Epithelial cell of esophagus (primary cell): ENCODE measurements around the gene SETBP1.

ENCODE experiments used
- DNase-seq: peaks from one replicate; pipeline ENCODE4 v3.0.0; 2010; ENCODE audit warnings: low read depth
- H3K4me3 ChIP-seq: 2 replicates; pipeline ENCODE4 v1.5.1; 2011; ENCODE audit warnings: mild to moderate bottlenecking, low read length, control low read depth
- TF ChIP-seq, protein P1 (sequence below): IDR thresholded peaks from 2 replicates; pipeline ENCODE4 v1.5.1; 2011; ENCODE audit warnings: low read depth, mild to moderate bottlenecking, low read length, control low read depth, inconsistent platforms; ENCODE audit not compliant: insufficient read depth; ENCODE audit errors: missing control alignments

SETBP1 gene

DNA sequence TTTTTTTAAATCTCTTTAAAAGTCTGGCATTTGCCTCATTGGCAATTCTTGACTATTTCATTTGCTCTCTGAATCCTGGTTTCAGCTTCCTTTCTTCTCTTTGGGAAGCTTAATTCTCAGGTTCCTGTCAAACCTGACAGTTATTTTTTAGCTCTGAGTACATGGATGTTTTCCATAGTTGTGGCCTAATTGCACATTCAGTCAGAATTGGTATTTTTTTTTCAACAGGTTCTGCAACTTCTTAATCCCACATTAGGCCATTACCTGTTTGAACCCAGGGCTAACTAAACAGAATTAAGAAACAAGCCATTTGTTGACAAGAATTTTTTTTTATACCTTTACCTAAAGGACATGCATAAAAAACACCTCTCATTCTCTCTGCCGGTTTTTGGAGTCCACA lies 338.8 kb downstream of the SETBP1 start:
- DNase-seq = peak; percentile 83
- TF ChIP-seq, protein P1, sequence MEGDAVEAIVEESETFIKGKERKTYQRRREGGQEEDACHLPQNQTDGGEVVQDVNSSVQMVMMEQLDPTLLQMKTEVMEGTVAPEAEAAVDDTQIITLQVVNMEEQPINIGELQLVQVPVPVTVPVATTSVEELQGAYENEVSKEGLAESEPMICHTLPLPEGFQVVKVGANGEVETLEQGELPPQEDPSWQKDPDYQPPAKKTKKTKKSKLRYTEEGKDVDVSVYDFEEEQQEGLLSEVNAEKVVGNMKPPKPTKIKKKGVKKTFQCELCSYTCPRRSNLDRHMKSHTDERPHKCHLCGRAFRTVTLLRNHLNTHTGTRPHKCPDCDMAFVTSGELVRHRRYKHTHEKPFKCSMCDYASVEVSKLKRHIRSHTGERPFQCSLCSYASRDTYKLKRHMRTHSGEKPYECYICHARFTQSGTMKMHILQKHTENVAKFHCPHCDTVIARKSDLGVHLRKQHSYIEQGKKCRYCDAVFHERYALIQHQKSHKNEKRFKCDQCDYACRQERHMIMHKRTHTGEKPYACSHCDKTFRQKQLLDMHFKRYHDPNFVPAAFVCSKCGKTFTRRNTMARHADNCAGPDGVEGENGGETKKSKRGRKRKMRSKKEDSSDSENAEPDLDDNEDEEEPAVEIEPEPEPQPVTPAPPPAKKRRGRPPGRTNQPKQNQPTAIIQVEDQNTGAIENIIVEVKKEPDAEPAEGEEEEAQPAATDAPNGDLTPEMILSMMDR = no peak
- no peak overlapping the region for H3K4me3 ChIP-seq

DNA sequence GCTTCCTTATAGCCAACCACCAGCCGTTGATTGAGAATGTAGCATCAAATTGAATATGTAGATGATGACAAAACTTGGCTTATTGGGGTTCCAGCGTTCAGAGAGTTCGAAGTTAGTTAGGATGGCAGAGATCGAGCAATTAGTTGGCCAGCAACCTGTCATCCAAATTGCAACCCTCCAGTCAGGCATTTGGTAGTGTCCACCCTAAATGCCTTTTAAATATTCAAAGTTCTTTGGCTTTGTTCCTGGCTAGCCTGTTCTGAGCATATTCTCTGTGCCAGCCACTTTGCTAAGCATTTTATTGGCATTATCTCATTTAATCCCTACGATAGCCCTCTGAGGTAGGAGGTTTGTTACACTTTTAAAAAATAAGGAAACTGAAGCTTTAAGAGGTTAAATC lies 342.8 kb downstream of the SETBP1 start:
- TF ChIP-seq, protein P1 = no peak
- no peak for DNase-seq
- no peak overlapping the region for H3K4me3 ChIP-seq

DNA sequence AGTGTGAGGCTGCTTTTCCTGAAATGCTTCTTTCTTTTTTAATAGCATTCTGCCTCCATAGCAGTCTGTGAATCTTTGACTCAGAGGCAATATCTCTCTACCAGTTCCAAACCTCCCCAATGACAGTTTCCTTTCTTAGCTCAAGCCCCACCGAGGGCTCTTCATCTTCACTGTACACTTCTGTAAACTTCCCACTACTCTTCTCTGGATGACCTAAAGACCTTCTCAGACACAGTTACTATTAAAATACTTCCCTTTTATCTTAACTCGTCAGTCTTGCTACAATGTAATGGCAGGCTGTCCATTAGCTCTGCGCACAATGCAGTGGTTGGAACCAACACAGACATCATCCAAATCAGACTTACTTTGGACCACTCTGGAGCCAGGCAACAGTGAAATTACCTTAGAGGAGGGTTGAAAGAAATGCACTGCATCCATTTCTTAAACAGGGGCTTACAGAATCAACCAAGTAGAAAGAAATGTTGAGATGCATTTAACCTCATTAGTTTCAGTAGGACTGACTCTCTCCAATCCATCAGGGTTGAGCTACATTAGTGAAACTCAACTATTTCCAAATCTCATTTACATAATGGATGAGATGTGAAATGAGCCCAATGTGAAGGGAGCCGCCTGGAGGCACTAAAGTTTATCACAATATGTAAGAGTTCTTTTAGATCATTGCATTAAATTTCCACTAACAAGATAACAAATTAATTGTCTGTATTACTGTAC lies 343.8 kb downstream of the SETBP1 start:
- DNase-seq = no peak
- TF ChIP-seq, protein P1 = no peak
- H3K4me3 ChIP-seq = no peak overlapping the region

DNA sequence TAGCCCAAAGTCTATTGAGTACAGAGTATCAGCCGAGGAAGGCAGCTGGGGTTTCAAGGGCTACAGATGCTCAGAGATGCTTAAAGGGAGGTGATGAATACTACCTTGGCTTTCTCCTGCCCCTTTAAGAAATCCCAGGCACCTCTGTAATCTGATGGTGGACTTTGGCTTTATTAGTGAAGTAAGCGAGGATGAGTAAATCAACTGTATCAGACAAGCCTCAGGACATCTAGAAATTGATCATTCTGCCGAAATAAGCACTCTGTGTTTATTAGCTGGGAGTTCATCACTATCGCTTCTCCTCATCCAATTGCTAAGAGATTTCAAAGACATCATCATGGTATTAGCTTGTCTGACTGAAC lies 344.4 kb downstream of the SETBP1 start:
- H3K4me3 ChIP-seq = no peak overlapping the region

DNA sequence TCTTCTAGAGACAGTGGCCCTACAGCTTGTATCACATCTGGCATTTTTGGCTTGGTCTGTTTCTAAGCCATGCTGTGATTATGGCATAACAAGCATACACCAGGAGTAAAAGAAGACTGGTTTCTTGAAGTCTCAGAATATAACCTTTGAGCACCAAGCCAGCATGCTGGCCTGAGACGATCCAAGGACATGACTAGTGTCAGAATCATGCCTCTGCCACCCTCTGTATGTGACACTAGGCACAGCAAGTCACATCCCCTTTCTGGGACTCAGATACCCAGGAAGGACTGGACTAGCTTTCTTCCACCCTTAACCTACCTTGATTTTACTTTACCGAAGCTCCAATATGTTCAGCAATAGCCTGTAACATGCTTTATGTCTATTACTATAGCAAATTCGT lies 345.5 kb downstream of the SETBP1 start:
- no peak overlapping the region for H3K4me3 ChIP-seq
- no peak for DNase-seq
- TF ChIP-seq, protein P1 = no peak

More for the DNA sequence above, 344.4 kb downstream of the SETBP1 start:
- no peak for DNase-seq
- TF ChIP-seq, protein P1 = no peak

DNA sequence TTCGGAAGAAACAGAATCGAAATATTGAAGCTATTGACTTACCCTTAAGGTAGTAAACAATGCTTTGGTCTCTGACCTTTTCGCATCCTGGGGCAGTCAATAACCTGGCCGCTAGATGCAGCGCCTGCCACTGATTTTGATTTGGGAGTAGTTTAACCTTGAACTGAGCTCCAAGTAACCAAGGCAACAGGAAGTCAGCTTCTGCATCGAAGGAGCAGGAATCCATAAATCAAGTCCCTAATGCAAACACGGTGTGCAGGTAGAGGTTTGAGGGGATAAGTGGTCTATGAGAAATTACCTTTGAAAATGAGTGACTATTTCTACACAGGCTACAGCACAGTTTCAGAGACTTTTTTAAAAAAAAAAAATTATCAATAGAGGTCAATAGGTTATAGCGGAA lies 353.5 kb downstream of the SETBP1 start:
- TF ChIP-seq, protein P1 = no peak
- DNase-seq = no peak
- H3K4me3 ChIP-seq = no peak overlapping the region

DNA sequence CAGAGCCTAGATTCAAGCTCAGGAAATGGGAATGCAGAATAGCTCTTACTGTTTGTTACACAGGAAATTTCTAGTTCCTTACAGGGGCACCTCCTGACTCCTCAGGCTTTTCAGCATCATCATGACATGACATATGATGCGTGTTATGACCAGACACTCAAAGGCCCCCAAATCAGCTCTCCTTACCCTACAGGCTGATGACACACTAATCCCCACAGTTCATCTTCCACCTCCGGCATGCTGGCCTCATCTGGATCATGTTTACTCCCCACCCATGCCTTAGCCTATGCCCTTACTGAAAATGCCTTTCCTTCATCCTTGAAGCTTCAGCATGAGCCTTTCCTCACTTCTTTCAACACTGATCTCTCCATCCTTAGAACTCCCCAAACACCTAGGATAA lies 356.9 kb downstream of the SETBP1 start:
- DNase-seq = no peak
- no peak overlapping the region for H3K4me3 ChIP-seq
- TF ChIP-seq, protein P1 = no peak
